NCI-H748 (cell line): ENCODE results near the gene NCKAP5.

Experiments used
- DNase-seq: peaks from one replicate; lab custom pipeline; 2025; ENCODE audit not compliant: unreplicated experiment; lab: John Stamatoyannopoulos, UW

The NCKAP5 gene

GRCh38 chr2:132915812-132916549, 652.3 kb downstream of the NCKAP5 start:
- DNase-seq, result no peak

- DNase-seq, result peak; percentile 5
Measured at GRCh38 chr2:132911726-132912724, 656.2 kb downstream of the NCKAP5 start.

GRCh38 chr2:132910432-132910831, 657.8 kb downstream of the NCKAP5 start:
- DNase-seq, result no peak

GRCh38 chr2:132909427-132909826, 658.8 kb downstream of the NCKAP5 start:
- no peak for DNase-seq

- no peak for DNase-seq
Measured at GRCh38 chr2:132904142-132904842, 664.0 kb downstream of the NCKAP5 start.

- DNase-seq, result no peak
Measured at GRCh38 chr2:132902626-132903025, 665.6 kb downstream of the NCKAP5 start.

- DNase-seq, result no peak
Measured at GRCh38 chr2:132901661-132902060, 666.6 kb downstream of the NCKAP5 start.

GRCh38 chr2:132897111-132897510, 671.2 kb downstream of the NCKAP5 start:
- DNase-seq, result no peak

- no peak for DNase-seq
Measured at GRCh38 chr2:132896073-132896472, 672.2 kb downstream of the NCKAP5 start.

GRCh38 chr2:132891498-132891897, 676.8 kb downstream of the NCKAP5 start:
- no peak for DNase-seq

GRCh38 chr2:132886574-132886973, 681.7 kb downstream of the NCKAP5 start:
- DNase-seq, result no peak

- DNase-seq, result peak; percentile 91
Measured at GRCh38 chr2:132884705-132885104, 683.6 kb downstream of the NCKAP5 start.

GRCh38 chr2:132884292-132884691, 684.0 kb downstream of the NCKAP5 start:
- DNase-seq, result no peak

GRCh38 chr2:132883430-132883829, 684.8 kb downstream of the NCKAP5 start:
- no peak for DNase-seq

- no peak for DNase-seq
Measured at GRCh38 chr2:132881546-132881945, 686.7 kb downstream of the NCKAP5 start.

- no peak for DNase-seq
Measured at GRCh38 chr2:132877923-132878322, 690.3 kb downstream of the NCKAP5 start.

GRCh38 chr2:132876745-132877391, 691.4 kb downstream of the NCKAP5 start:
- DNase-seq, result no peak

- no peak for DNase-seq
Measured at GRCh38 chr2:132875193-132875592, 693.1 kb downstream of the NCKAP5 start.

GRCh38 chr2:132873738-132874137, 694.5 kb downstream of the NCKAP5 start:
- no peak for DNase-seq

GRCh38 chr2:132871831-132872230, 696.4 kb downstream of the NCKAP5 start:
- DNase-seq, result no peak

- DNase-seq, result no peak
Measured at GRCh38 chr2:132863961-132864360, 704.3 kb downstream of the NCKAP5 start.
